SK-N-SH (cell line): ENCODE measurements around the gene ACOT7. TPM values are rescaled to one million over a fixed set of nuclear protein-coding genes. Genes with fewer than 3 reads are reported as not detected.

Experiments used
- CTCF ChIA-PET: fragments of 300-600, 350-600 bp; formaldehyde crosslinking; extraction: SDS; loops from one replicate; lab custom pipeline; 2021; lab: Yijun Ruan, JAX
- POLR2A ChIA-PET: fragments of 350-600 bp; sonication (Branson Sonifier 250); formaldehyde crosslinking; extraction: SDS; loops from one replicate; lab custom pipeline; 2020; ENCODE audit warnings: antibody characterized with exemption, inconsistent platforms; lab: Yijun Ruan, JAX
- DNase-seq: peaks from one replicate; pipeline ENCODE4 v3.0.0; 2012
- H2AFZ ChIP-seq: fragments of 200-600 bp; sonication (generic); 2 replicates; pipeline ENCODE4 v1.8.1; 2016; ENCODE audit warnings: antibody characterized with exemption, mild to moderate bottlenecking, low read depth
- H3F3A ChIP-seq: fragments of 200-600 bp; sonication (generic); replicated peaks from 2 replicates; pipeline ENCODE3; 2016; ENCODE audit warnings: antibody characterized with exemption, mild to moderate bottlenecking; ENCODE audit not compliant: insufficient read depth
- H3K27ac ChIP-seq, 2 experiments: fragments of 200-500 bp in 1 of 2; fragments of 200-600 bp in 1 of 2; sonication (Bioruptor generic) in 1 of 2; sonication (generic), shearing (Covaris generic) in 1 of 2; 2 replicates each; pipeline versions ENCODE4 v1.5.1 to v1.6.1; 2014 to 2016; ENCODE audit warnings: low read depth in 2 of 2, inconsistent platforms in 1 of 2, low read length in 1 of 2, mild to moderate bottlenecking in 1 of 2, mixed read lengths in 1 of 2
- H3K27me3 ChIP-seq: fragments of 200-600 bp; sonication (generic), shearing (Covaris generic); 2 replicates; pipeline ENCODE4 v1.6.1; 2016; ENCODE audit warnings: mixed run types; ENCODE audit not compliant: insufficient read depth
- H3K36me3 ChIP-seq, 2 experiments: fragments of 200-500 bp in 1 of 2; fragments of 200-600 bp in 1 of 2; sonication (Bioruptor generic) in 1 of 2; sonication (generic) in 1 of 2; replicated peaks in 1 of 2; 2 replicates each; pipeline versions ENCODE3 to v1.5.1; 2014 to 2016; ENCODE audit warnings: low read length in 1 of 2, mild to moderate bottlenecking in 1 of 2; ENCODE audit not compliant: insufficient read depth in 2 of 2, control insufficient read depth in 1 of 2
- H3K4me1 ChIP-seq, 2 experiments: fragments of 200-500 bp in 1 of 2; fragments of 200-600 bp in 1 of 2; sonication (Bioruptor generic) in 1 of 2; sonication (generic), shearing (Covaris generic) in 1 of 2; 2 replicates each; pipeline versions ENCODE4 v1.5.1 to v1.6.1; 2014 to 2016; ENCODE audit warnings: low read depth in 1 of 2, low read length in 1 of 2, mixed run types in 1 of 2; ENCODE audit not compliant: insufficient read depth in 2 of 2, control insufficient read depth in 1 of 2
- H3K4me2 ChIP-seq: fragments of 200-600 bp; sonication (generic), shearing (Covaris generic); 2 replicates; pipeline ENCODE4 v1.6.1; 2017; ENCODE audit warnings: mixed run types
- H3K4me3 ChIP-seq, 2 experiments: fragments of 200-500 bp in 1 of 2; fragments of 200-600 bp in 1 of 2; sonication (Bioruptor generic) in 1 of 2; sonication (generic), shearing (Covaris generic) in 1 of 2; 2 replicates each; pipeline versions ENCODE4 v1.5.1 to v1.8.1; 2014 to 2016; ENCODE audit warnings: low read depth in 2 of 2, inconsistent platforms in 1 of 2, low read length in 1 of 2, mild to moderate bottlenecking in 1 of 2, mixed read lengths in 1 of 2, moderate library complexity in 1 of 2
- H3K79me2 ChIP-seq: fragments of 200-600 bp; sonication (generic); 2 replicates; pipeline ENCODE4 v1.8.1; 2017; ENCODE audit warnings: mild to moderate bottlenecking; ENCODE audit not compliant: insufficient read depth
- H3K9ac ChIP-seq: fragments of 200-600 bp; sonication (generic); 2 replicates; pipeline ENCODE4 v1.6.1; 2017; ENCODE audit warnings: mixed run types
- H3K9me2 ChIP-seq: fragments of 200-600 bp; sonication (generic); 2 replicates; pipeline ENCODE4 v1.6.1; 2017; ENCODE audit warnings: mixed run types
- H3K9me3 ChIP-seq: fragments of 200-600 bp; sonication (generic); 2 replicates; pipeline ENCODE4 v1.6.1; 2017; ENCODE audit warnings: mixed run types, mild to moderate bottlenecking, moderate library complexity
- H4K20me1 ChIP-seq: fragments of 200-600 bp; sonication (generic); 2 replicates; pipeline ENCODE4 v1.6.1; 2017; ENCODE audit warnings: mild to moderate bottlenecking, mixed run types; ENCODE audit not compliant: insufficient read depth
- CHD2 ChIP-seq: fragments of 150-350 bp; IDR thresholded peaks from 2 replicates; pipeline ENCODE4 v1.6.1; 2018; ENCODE audit warnings: low read length; ENCODE audit not compliant: partially characterized antibody
- ELF1 ChIP-seq: IDR thresholded peaks from 2 replicates; pipeline ENCODE4 v1.4.0; 2012
- EP300 ChIP-seq, 2 experiments: IDR thresholded peaks; 2 replicates each; pipeline versions ENCODE4 v1.4.0 to v1.6.1; 2012; ENCODE audit warnings: borderline replicate concordance in 1 of 2, low read depth in 1 of 2, low read length in 1 of 2
- EZH2phosphoT487 ChIP-seq: fragments of 200-600 bp; sonication (generic); IDR thresholded peaks from 2 replicates; pipeline ENCODE4 v1.6.1; 2017; ENCODE audit warnings: low read depth, mixed run types, mild to moderate bottlenecking, antibody characterized with exemption, moderate library complexity, borderline replicate concordance
- GABPA ChIP-seq: IDR thresholded peaks from 2 replicates; pipeline ENCODE4 v1.4.0; 2012; ENCODE audit warnings: low read depth, mild to moderate bottlenecking
- MEF2A ChIP-seq: IDR thresholded peaks from 2 replicates; pipeline ENCODE4 v1.4.0; 2012; ENCODE audit warnings: low read depth, borderline replicate concordance
- MXI1 ChIP-seq: IDR thresholded peaks from 2 replicates; pipeline ENCODE4 v1.6.1; 2012; ENCODE audit warnings: mild to moderate bottlenecking, low read depth, low read length, improper control_type of control experiment
- NFIC ChIP-seq: IDR thresholded peaks from 2 replicates; pipeline ENCODE4 v1.4.0; 2012; ENCODE audit warnings: borderline replicate concordance
- NRF1 ChIP-seq: IDR thresholded peaks from 2 replicates; pipeline ENCODE4 v1.6.1; 2012; ENCODE audit warnings: low read depth, mild to moderate bottlenecking, low read length
- PBX3 ChIP-seq: IDR thresholded peaks from 2 replicates; pipeline ENCODE4; 2012
- RCOR1 ChIP-seq: fragments of 150-350 bp; IDR thresholded peaks from 2 replicates; pipeline ENCODE4 v1.6.1; 2017; ENCODE audit warnings: antibody characterized with exemption, low read length
- RFX5 ChIP-seq: IDR thresholded peaks from 2 replicates; pipeline ENCODE4 v1.6.1; 2012; ENCODE audit warnings: mild to moderate bottlenecking, improper control_type of control experiment, low read length
- RXRA ChIP-seq: IDR thresholded peaks from 2 replicates; pipeline ENCODE4 v1.4.0; 2012; ENCODE audit warnings: low read depth, mild to moderate bottlenecking, borderline replicate concordance
- SMC3 ChIP-seq: IDR thresholded peaks from 2 replicates; pipeline ENCODE4 v1.6.1; 2012; ENCODE audit warnings: low read depth, low read length, improper control_type of control experiment
- YY1 ChIP-seq: IDR thresholded peaks from 2 replicates; pipeline ENCODE4 v1.4.0; 2012; ENCODE audit warnings: low read depth, mild to moderate bottlenecking
- WGBS: methylation state at CpG from one replicate; pipeline ENCODE4 v1.1.6; 2017; ENCODE audit warnings: low lambda C conversion rate; 5-methylcytosine and 5-hydroxymethylcytosine counted together
- polyA plus RNA-seq, 3 experiments: library from polyadenylated mRNA; depleted of rRNA; stranded (reverse); fragments of >200 nt; gene quantifications; 2 replicates each; pipeline ENCODE4 v1.2.3, GENCODE V29; 2012
- TF ChIP-seq, protein P1 (sequence below): fragments of 150-350 bp; IDR thresholded peaks from 2 replicates; pipeline ENCODE4 v1.6.1; 2016; ENCODE audit warnings: mild to moderate bottlenecking, low read depth, low read length
- TF ChIP-seq, protein P2 (sequence below): IDR thresholded peaks from 2 replicates; pipeline ENCODE4 v1.4.0; 2012; ENCODE audit warnings: low read depth
- TF ChIP-seq, protein P3 (sequence below): IDR thresholded peaks from 2 replicates; pipeline ENCODE4 v1.4.0; 2012; ENCODE audit warnings: low read depth, borderline replicate concordance

ACOT7 gene
- polyA plus RNA-seq, 1 of the 3 experiments (the other 2 are of a cell fraction), result 289 TPM

DNA sequence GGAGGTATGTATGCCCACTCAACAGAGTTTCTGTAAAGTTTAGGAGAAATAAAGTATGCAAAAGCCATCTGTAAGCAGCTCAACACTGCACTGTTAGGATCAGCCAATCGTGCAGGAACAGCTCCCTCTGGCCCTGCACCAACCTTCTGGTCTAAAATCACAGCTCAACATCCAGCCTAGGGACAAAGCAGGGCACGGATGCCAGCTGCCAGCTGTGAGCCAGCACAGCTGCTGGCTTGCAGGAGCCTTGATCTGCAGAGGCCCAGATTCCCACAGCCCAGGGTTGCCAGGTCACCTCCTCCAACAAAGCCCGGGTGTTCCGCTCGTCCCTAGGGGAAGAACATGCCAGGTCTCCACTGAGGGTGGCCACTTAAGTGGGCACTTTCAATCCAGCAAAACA lies 8.6 kb downstream of the ACOT7 start:
- WGBS, result 29% methylated on average over 2 of the region's 5 CpGs
- Histone ChIP-seq H3K4me3 (peak overlapping the region; percentile 45 to 66), H3K79me2 (peaks cover 96% of the 10 kb centered on the region), H3K4me2 (peak overlapping the region; percentile 83), H2AFZ (no peak overlapping the region), H3K9me3 (no peaks in the 10 kb centered on the region), H3K4me1 (peaks cover 0 to 24% of the 10 kb centered on the region in 2 experiments; a peak in 2 of 4 replicates), H3K9me2 (no peaks in the 10 kb centered on the region), H3K36me3 (peaks cover 0 to 3% of the 10 kb centered on the region in 2 experiments), H3K27me3 (no peaks in the 10 kb centered on the region), H3K9ac (peak overlapping the region; percentile 64; the same call in 1 of the 2 replicates), H3F3A (peaks cover 15% of the 10 kb centered on the region), H3K27ac (peak overlapping the region; percentile 73 to 93; a peak in 3 of 4 replicates), H4K20me1 (0 out of 2 replicates have a peak, but pooled peaks cover 4% of the 10 kb centered on the region)
- POLR2A ChIA-PET, result interaction anchor here (0.8 to 2.4 kb wide), 6 partner anchors 8 to 146 kb away, joined by 3 to 19 read pairs (median 4); partner anchors contain the start of gene ACOT7
- DNase-seq, result peak; percentile 84
- CTCF ChIA-PET, result interaction anchor here (1.0 to 8.1 kb wide), 15 partner anchors 9 to 139 kb away, joined by 3 to 39 read pairs (median 5); no protein-coding TSS in a partner anchor
- no peak for TF ChIP-seq MXI1
- TF ChIP-seq, protein P1, sequence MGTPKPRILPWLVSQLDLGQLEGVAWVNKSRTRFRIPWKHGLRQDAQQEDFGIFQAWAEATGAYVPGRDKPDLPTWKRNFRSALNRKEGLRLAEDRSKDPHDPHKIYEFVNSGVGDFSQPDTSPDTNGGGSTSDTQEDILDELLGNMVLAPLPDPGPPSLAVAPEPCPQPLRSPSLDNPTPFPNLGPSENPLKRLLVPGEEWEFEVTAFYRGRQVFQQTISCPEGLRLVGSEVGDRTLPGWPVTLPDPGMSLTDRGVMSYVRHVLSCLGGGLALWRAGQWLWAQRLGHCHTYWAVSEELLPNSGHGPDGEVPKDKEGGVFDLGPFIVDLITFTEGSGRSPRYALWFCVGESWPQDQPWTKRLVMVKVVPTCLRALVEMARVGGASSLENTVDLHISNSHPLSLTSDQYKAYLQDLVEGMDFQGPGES, result no peak
- no peak for TF ChIP-seq RXRA
- TF ChIP-seq NRF1, result no peak
- no peak for TF ChIP-seq GABPA
- TF ChIP-seq PBX3, result no peak
- no peak for TF ChIP-seq ELF1
- peak in 1 of 2 experiments; percentile 45; a peak in 1 of 4 replicates for TF ChIP-seq EP300 (IDR thresholded peaks at IDR 0.05; ENCODE audit: borderline replicate concordance in 1 of 2, low read depth in 1 of 2, low read length in 1 of 2)
- TF ChIP-seq NFIC, result no peak
- TF ChIP-seq, protein P2, sequence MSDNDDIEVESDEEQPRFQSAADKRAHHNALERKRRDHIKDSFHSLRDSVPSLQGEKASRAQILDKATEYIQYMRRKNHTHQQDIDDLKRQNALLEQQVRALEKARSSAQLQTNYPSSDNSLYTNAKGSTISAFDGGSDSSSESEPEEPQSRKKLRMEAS, result no peak
- TF ChIP-seq, protein P3, sequence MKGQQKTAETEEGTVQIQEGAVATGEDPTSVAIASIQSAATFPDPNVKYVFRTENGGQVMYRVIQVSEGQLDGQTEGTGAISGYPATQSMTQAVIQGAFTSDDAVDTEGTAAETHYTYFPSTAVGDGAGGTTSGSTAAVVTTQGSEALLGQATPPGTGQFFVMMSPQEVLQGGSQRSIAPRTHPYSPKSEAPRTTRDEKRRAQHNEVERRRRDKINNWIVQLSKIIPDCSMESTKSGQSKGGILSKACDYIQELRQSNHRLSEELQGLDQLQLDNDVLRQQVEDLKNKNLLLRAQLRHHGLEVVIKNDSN, result no peak
- no peak for TF ChIP-seq EZH2phosphoT487
- TF ChIP-seq YY1, result no peak
- TF ChIP-seq RCOR1, result peak; percentile 35; the same call in 1 of the 2 replicates
- no peak for TF ChIP-seq CHD2
- no peak for TF ChIP-seq MEF2A
- no peak for TF ChIP-seq RFX5
- TF ChIP-seq SMC3, result no peak
